T-cell (primary cell): Measurements from ENCODE around the gene CRNKL1. TPM values are rescaled to one million over a fixed set of nuclear protein-coding genes. Genes with fewer than 3 reads are reported as not detected.
A peak's percentile ranks its signal among the peaks of the same experiment; 100 is the strongest.

Source experiments
- ATAC-seq, 4 experiments: fragments of 200-7000 bp in 3 of 4; fragments of 150-1000 bp in 1 of 4; cut with Tn5 transposase; replicated peaks in 1 of 4; 1 replicate in 3 of 4; 2 replicates in 1 of 4; pipeline ENCODE4 v1.10.0; 2021; ENCODE audit warnings: moderate library complexity in 3 of 4, mild to moderate bottlenecking in 2 of 4, moderate number of reproducible peaks in 1 of 4
- CTCF ChIA-PET, 2 donors: fragments of 300-600 bp; sonication (Branson Sonifier 250); formaldehyde crosslinking; loops; one replicate each; lab custom pipeline; 2022; ENCODE audit warnings: antibody characterized with exemption in 2 of 2; lab: Charles Lee
- POLR2A ChIA-PET, 2 donors: fragments of 300-600 bp; sonication (Branson Sonifier 250); formaldehyde crosslinking; loops; one replicate each; lab custom pipeline; 2022; ENCODE audit warnings: antibody characterized with exemption in 2 of 2; lab: Charles Lee
- DNase-seq, 35 experiments: peaks; one replicate each; pipeline versions ENCODE4 v3.0.0 to v3.0.0-alpha.2; 2013 to 2023
- H3K27ac ChIP-seq: one replicate; pipeline ENCODE4 v1.5.1; 2013; ENCODE audit warnings: low read length
- H3K27me3 ChIP-seq, 2 experiments: replicated peaks in 1 of 2; 1 replicate in 1 of 2; 2 replicates in 1 of 2; pipeline versions ENCODE4 v1.6.1 to v1.7.0; 2013; ENCODE audit warnings: low read length in 1 of 2, mixed read lengths in 1 of 2; ENCODE audit not compliant: control insufficient read depth in 2 of 2, insufficient read depth in 2 of 2; ENCODE audit errors: extremely low read depth in 1 of 2
- H3K36me3 ChIP-seq, 2 donors: 1 replicate in 1 of 2; 2 replicates in 1 of 2; pipeline versions ENCODE4 v1.6.1 to v1.7.0; 2013; ENCODE audit warnings: low read length in 1 of 2; ENCODE audit not compliant: control insufficient read depth in 2 of 2, insufficient read depth in 1 of 2; ENCODE audit errors: extremely low read depth in 1 of 2
- H3K4me1 ChIP-seq, 2 experiments: 1 replicate in 1 of 2; 2 replicates in 1 of 2; pipeline versions ENCODE4 v1.6.1 to v1.7.0; 2013; ENCODE audit warnings: low read length in 2 of 2, mixed read lengths in 1 of 2; ENCODE audit not compliant: insufficient read depth in 2 of 2, control insufficient read depth in 1 of 2; ENCODE audit errors: extremely low read depth in 1 of 2
- H3K4me3 ChIP-seq, 2 donors: 1 replicate in 1 of 2; 2 replicates in 1 of 2; pipeline versions ENCODE4 v1.5.1 to v1.7.0; 2013; ENCODE audit warnings: mild to moderate bottlenecking in 2 of 2, low read length in 1 of 2, moderate library complexity in 1 of 2; ENCODE audit not compliant: control insufficient read depth in 1 of 2; ENCODE audit errors: extremely low read depth in 1 of 2
- H3K9me3 ChIP-seq: 2 replicates; pipeline ENCODE4 v1.7.0; 2013
- H3K27ac Mint-ChIP-seq, 2 donors: one replicate each; pipeline ENCODE4 v1.8.0; 2020 to 2021; ENCODE audit warnings: mild to moderate bottlenecking in 2 of 2, mixed read lengths in 2 of 2
- H3K27me3 Mint-ChIP-seq, 2 donors: one replicate each; pipeline ENCODE4 v1.8.0; 2021 to 2022; ENCODE audit warnings: mixed read lengths in 2 of 2
- H3K36me3 Mint-ChIP-seq: one replicate; pipeline ENCODE4 v1.8.0; 2021; ENCODE audit warnings: mixed read lengths
- H3K4me1 Mint-ChIP-seq, 3 donors: one replicate each; pipeline ENCODE4 v1.8.0; 2020 to 2022; ENCODE audit warnings: mixed read lengths in 3 of 3, mild to moderate bottlenecking in 1 of 3
- H3K4me3 Mint-ChIP-seq, 3 donors: one replicate each; pipeline ENCODE4 v1.8.0; 2020 to 2022; ENCODE audit warnings: mild to moderate bottlenecking in 3 of 3, mixed read lengths in 3 of 3, moderate library complexity in 3 of 3
- H3K9me3 Mint-ChIP-seq, 3 donors: one replicate each; pipeline ENCODE4 v1.8.0; 2020 to 2022; ENCODE audit warnings: mixed read lengths in 3 of 3
- WGBS: methylation state at CpG from one replicate; pipeline ENCODE4 v1.1.5; 2013; ENCODE audit warnings: missing lambda C conversion rate; ENCODE audit not compliant: insufficient coverage; 5-methylcytosine and 5-hydroxymethylcytosine counted together
- total RNA-seq, 35 experiments: library from RNA in 6 of 35; stranded (reverse) in 6 of 35; fragments of 120-200 nt in 1 of 35; gene quantifications; one replicate each; pipeline versions ENCODE4 v1.2.1 to v1.2.4 and lab custom pipeline; 2013 to 2026

Gene CRNKL1
- total RNA-seq = 10 to 100 TPM; 17.8 to 27.0 (median 24.8) TPM
- total RNA-seq (2013) = 36.3 TPM
- 49.9 to 104 (median 79.9) reads per million in 29 experiments for total RNA-seq (lab: John Stamatoyannopoulos, UW)

GRCh38 chr20:20052074-20052970, at the start of gene CRNKL1, which contains the start of gene CFAP61:
Gene CRNKL1, minus strand, starts transcription at chr20:20052466. Its CDS starts 124 bp downstream, at chr20:20052342.
Gene CFAP61, plus strand, starts transcription at chr20:20052532. Its CDS starts 4,122 bp downstream, at chr20:20056654.
- peak within 1 kb of the TSS; percentile 71 for H3K27ac ChIP-seq
- no peaks in the 10 kb centered on the region for H3K9me3 ChIP-seq
- peak; percentile 93 to 97 (median 95) for ATAC-seq
- H3K27me3 ChIP-seq = no peaks in the 10 kb centered on the region
- peaks cover 30% of the 10 kb centered on the region for H3K36me3 Mint-ChIP-seq
- H3K4me3 ChIP-seq = peak within 1 kb of the TSS; percentile 75 to 76
- peaks cover 5 to 31% of the 10 kb centered on the region in 2 donors for H3K36me3 ChIP-seq
- H3K4me1 ChIP-seq = peaks cover 7 to 8% of the 10 kb centered on the region in 2 experiments
- ChIA-PET CTCF (interaction anchor here in 1 of 2 donors (0.7 to 1.8 kb wide), 6 partner anchors 35 to 1545 kb away, joined by 3 to 14 read pairs (median 4); partner anchors contain the start of genes NAA20, RALGAPA2 and SEC23B), POLR2A (interaction anchor here (0.6 to 1.4 kb wide), 7 partner anchors 17 to 1545 kb away, joined by 3 to 9 read pairs (median 3); partner anchors contain the start of genes NAA20 (in 1 of the 2), RALGAPA2 (in 1 of the 2) and SEC23B (in 1 of the 2))
- H3K27me3 Mint-ChIP-seq = peaks cover 6 to 7% of the 10 kb centered on the region in 2 donors
- peak within 1 kb of the TSS; percentile 98 to 99 for H3K27ac Mint-ChIP-seq
- H3K4me3 Mint-ChIP-seq = peak within 1 kb of the TSS; percentile 90 to 99 (median 98)
- WGBS = under 1% methylated on average over 63 of the region's 67 CpGs
- peak; percentile 93 to 100 (median 96) for DNase-seq
- no peaks in the 10 kb centered on the region for H3K9me3 Mint-ChIP-seq
- H3K4me1 Mint-ChIP-seq = peaks cover 28% of the 10 kb centered on the region in 3 donors

DNA sequence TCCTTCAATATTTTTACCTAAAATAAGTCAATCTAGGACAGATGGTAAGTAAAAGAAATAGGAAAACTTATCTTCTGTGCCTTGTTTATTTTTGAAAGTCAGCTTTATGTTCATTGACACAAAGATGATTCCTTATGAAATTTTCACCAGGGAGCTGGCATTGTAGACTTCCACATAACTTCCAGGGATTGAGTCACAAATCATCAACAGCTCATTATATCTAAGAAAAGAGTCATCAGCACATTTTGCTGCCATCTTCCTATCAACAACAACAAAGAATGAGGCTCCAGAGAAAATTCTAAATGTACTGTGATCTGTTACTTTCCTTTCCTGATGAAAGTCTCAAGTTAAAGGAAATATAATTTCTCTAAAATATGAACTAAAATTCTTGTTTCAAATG, 48.6 kb upstream of the CRNKL1 start:
- Histone ChIP-seq H3K36me3 (no peaks in the 10 kb centered on the region), H3K4me1 (no peaks in the 10 kb centered on the region), H3K27me3 (peaks cover 0 to 3% of the 10 kb centered on the region in 2 experiments), H3K27ac (no peak overlapping the region), H3K9me3 (no peaks in the 10 kb centered on the region), H3K4me3 (no peak overlapping the region)
- H3K9me3 Mint-ChIP-seq = no peaks in the 10 kb centered on the region
- ChIA-PET CTCF (interaction anchor here (0.6 to 0.7 kb wide), 2 partner anchors 347 to 679 kb away, joined by 3 to 5 read pairs; no protein-coding TSS in a partner anchor), POLR2A (no interaction called here)
- ATAC-seq = no peak
- H3K36me3 Mint-ChIP-seq = no peaks in the 10 kb centered on the region
- H3K4me3 Mint-ChIP-seq = no peak overlapping the region
- DNase-seq = no peak
- no peak overlapping the region for H3K27ac Mint-ChIP-seq
- peaks cover 10 to 15% of the 10 kb centered on the region in 2 donors for H3K27me3 Mint-ChIP-seq
- H3K4me1 Mint-ChIP-seq = no peaks in the 10 kb centered on the region

DNA sequence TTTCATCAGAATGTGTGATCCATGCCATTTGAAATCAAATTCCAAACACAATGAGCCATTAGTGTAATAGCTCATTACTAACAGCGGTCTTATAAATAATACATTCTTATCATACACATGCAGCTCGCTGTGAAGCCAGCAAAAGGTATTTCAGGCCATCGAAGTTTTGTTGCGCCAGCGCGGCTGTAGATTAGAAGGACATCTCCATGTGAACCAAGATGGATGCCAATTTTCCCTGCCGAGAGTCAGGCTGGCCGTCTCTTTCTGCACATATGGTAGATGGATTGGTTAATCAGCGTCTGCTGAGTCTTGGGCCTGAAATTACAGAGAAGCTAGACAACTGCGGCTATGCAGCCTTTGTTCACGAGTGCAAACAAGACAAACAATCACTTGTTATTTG, 44.2 kb upstream of the CRNKL1 start:
- H3K9me3 Mint-ChIP-seq = no peaks in the 10 kb centered on the region
- Histone ChIP-seq H3K9me3 (no peaks in the 10 kb centered on the region), H3K4me1 (no peaks in the 10 kb centered on the region), H3K27ac (no peak overlapping the region), H3K27me3 (peaks cover 0 to 6% of the 10 kb centered on the region in 2 experiments), H3K36me3 (no peaks in the 10 kb centered on the region), H3K4me3 (no peak overlapping the region)
- H3K4me1 Mint-ChIP-seq = no peaks in the 10 kb centered on the region
- no peak overlapping the region for H3K27ac Mint-ChIP-seq
- peaks cover 14 to 15% of the 10 kb centered on the region in 2 donors for H3K27me3 Mint-ChIP-seq
- POLR2A ChIA-PET = no interaction called here
- CTCF ChIA-PET = no interaction called here
- no peak overlapping the region for H3K4me3 Mint-ChIP-seq
- 86% methylated on average over 10 of the region's 11 CpGs for WGBS
- no peaks in the 10 kb centered on the region for H3K36me3 Mint-ChIP-seq
- DNase-seq = no peak
- ATAC-seq = no peak

DNA sequence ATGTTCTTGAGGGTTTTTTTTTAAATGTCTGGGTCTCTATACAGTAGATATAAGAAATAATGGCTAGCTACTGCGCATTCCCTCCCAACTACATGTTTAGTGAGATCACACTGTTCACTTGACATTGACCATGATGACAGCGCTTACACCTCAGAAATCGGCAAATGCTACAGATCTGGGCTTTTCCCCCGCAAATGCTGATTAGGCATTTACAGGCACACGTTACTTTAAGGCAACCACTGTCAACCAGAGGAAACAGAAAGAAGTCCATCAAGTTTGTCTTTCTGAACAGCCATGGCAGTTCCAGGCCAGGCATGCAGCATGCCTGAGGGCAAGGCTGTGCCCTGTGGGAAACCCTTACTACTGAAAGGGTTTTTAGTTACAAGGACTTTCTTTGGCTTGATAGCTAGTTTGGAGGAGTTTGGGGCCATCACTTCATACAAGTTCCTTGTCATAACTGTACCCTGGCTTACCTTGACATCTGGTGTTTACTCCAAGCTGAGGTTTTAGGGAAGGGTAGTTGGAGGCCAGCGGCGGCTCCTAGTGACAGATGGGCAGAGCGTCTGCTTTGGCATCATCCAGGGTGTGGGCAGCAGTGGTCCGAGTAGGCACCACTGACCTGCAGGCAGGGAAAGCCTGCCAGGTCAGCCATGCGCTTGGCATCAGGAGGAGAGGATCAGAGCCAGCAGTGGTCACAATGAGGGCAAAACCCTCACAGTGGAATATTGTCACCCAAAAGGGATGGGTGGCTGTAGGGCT, 43.0 kb upstream of the CRNKL1 start:
- Mint-ChIP-seq H3K4me3 (no peak overlapping the region), H3K27ac (no peak overlapping the region), H3K36me3 (no peaks in the 10 kb centered on the region), H3K27me3 (peaks cover 14 to 15% of the 10 kb centered on the region in 2 donors), H3K9me3 (no peaks in the 10 kb centered on the region), H3K4me1 (no peaks in the 10 kb centered on the region)
- no peaks in the 10 kb centered on the region for H3K9me3 ChIP-seq
- 92% methylated on average over 9 of the region's 10 CpGs for WGBS
- ATAC-seq (no peak), DNase-seq (no peak)
- H3K36me3 ChIP-seq = no peaks in the 10 kb centered on the region
- peaks cover 0 to 6% of the 10 kb centered on the region in 2 experiments for H3K27me3 ChIP-seq
- CTCF ChIA-PET = no interaction called here
- H3K4me3 ChIP-seq = no peak overlapping the region
- POLR2A ChIA-PET = no interaction called here
- no peak overlapping the region for H3K27ac ChIP-seq
- H3K4me1 ChIP-seq = no peaks in the 10 kb centered on the region

DNA sequence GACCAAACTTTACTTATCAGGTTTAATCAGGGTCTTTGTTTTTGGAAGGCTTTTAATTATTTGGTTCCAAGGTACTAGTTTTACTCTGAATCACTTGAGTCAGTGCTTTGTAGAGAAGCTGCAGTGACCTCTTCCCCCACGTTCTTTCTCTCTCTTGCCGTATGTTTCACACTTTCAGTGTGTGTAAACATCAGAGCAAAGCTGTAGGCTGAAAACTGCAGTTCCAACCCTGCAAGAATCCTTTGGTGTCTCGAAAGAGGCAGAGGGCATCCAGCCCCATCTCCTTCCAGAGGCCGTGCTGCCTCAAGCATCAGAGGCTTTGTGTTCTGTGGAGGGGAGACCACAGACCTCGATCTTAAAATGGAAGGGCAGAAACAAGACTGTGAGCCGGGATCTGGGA, 42.1 kb upstream of the CRNKL1 start:
- ChIA-PET CTCF (no interaction called here), POLR2A (no interaction called here)
- Mint-ChIP-seq H3K27ac (no peak overlapping the region), H3K27me3 (peaks cover 14 to 15% of the 10 kb centered on the region in 2 donors), H3K4me3 (no peak overlapping the region), H3K36me3 (no peaks in the 10 kb centered on the region), H3K9me3 (no peaks in the 10 kb centered on the region), H3K4me1 (no peaks in the 10 kb centered on the region)
- no peaks in the 10 kb centered on the region for H3K9me3 ChIP-seq
- H3K4me3 ChIP-seq = no peak overlapping the region
- 75% methylated on average over 5 of the region's 6 CpGs for WGBS
- H3K27ac ChIP-seq = no peak overlapping the region
- H3K36me3 ChIP-seq = no peaks in the 10 kb centered on the region
- no peaks in the 10 kb centered on the region for H3K4me1 ChIP-seq
- no peak for ATAC-seq
- peaks cover 0 to 6% of the 10 kb centered on the region in 2 experiments for H3K27me3 ChIP-seq
- no peak for DNase-seq

DNA sequence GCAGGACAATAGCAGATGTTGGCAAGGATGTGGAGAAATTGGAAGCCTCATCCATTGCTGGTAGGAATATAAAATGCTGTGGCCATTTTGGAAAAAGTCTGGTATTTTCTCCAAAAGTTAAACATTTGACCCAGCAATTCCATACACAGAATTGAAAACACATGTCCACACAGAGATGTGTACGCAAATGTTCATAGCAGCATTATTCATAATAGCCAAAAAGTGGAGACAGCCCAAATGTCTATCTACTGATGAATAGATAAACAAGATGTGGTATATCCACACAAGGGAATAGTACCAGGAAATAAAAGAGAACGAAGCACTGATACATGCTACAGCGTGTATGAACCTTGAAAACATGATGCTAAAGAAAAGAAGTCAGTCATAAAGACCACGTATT, 40.6 kb upstream of the CRNKL1 start:
- no peak for ATAC-seq
- POLR2A ChIA-PET = interaction anchor here in 1 of 2 donors (0.7 kb wide), 1 partner anchor 148 kb away, joined by 3 read pairs; no protein-coding TSS in a partner anchor
- H3K27me3 Mint-ChIP-seq = peaks cover 12 to 16% of the 10 kb centered on the region in 2 donors
- no peaks in the 10 kb centered on the region for H3K9me3 ChIP-seq
- no peak overlapping the region for H3K27ac Mint-ChIP-seq
- no peaks in the 10 kb centered on the region for H3K36me3 Mint-ChIP-seq
- no peaks in the 10 kb centered on the region for H3K4me1 ChIP-seq
- no peaks in the 10 kb centered on the region for H3K36me3 ChIP-seq
- no peaks in the 10 kb centered on the region for H3K9me3 Mint-ChIP-seq
- no peak overlapping the region for H3K4me3 ChIP-seq
- H3K4me3 Mint-ChIP-seq = no peak overlapping the region
- no peaks in the 10 kb centered on the region for H3K4me1 Mint-ChIP-seq
- H3K27me3 ChIP-seq = peaks cover 0 to 8% of the 10 kb centered on the region in 2 experiments
- CTCF ChIA-PET = no interaction called here
- whole genome bisulfite sequencing = 92% methylated on average over 3 of the region's 4 CpGs
- no peak overlapping the region for H3K27ac ChIP-seq
- no peak for DNase-seq
